ENCODE results near the gene PTGDS.

Gene PTGDS

GRCh38 chr9:137029058-137029936, 52.0 kb downstream of the PTGDS start:
- in situ Hi-C loops (cut with MboI; ENCODE audit: low pct_unique_long_range_greater_than_20kb, low sequenced_read_pairs), result no loop called here
- peak; percentile 88 for DNase-seq

- in situ Hi-C loops (cut with MboI; ENCODE audit: low pct_unique_long_range_greater_than_20kb, low sequenced_read_pairs), result no loop called here
- DNase-seq, result no peak
These were observed 52.7 kb downstream of the PTGDS start for GRCh38 chr9:137030006-137030405.

GRCh38 chr9:137030538-137031527, 53.5 kb downstream of the PTGDS start:
- in situ Hi-C loops (cut with MboI; ENCODE audit: low pct_unique_long_range_greater_than_20kb, low sequenced_read_pairs), result no loop called here
- peak; percentile 96 for DNase-seq

Measured in KBM-7 (cell line).